BJ (cell line): ENCODE measurements around the gene KRTCAP2. TPM values are rescaled to one million over a fixed set of nuclear protein-coding genes. Genes with fewer than 3 reads are reported as not detected.

Source experiments
- CTCF ChIA-PET: fragments of 350-600 bp; formaldehyde crosslinking; extraction: SDS; loops from one replicate; lab custom pipeline; 2021; ENCODE audit warnings: antibody characterized with exemption, inconsistent platforms; lab: Yijun Ruan, JAX
- POLR2A ChIA-PET: fragments of 300-600 bp; sonication (Branson Sonifier 250); formaldehyde crosslinking; extraction: SDS; loops from one replicate; lab custom pipeline; 2021; ENCODE audit warnings: antibody characterized with exemption; lab: Charles Lee
- DNase-seq: peaks from one replicate; pipeline ENCODE4 v3.0.0-alpha.2; 2011; ENCODE audit warnings: low read depth
- H3K27me3 ChIP-seq: 2 replicates; pipeline ENCODE4 v1.6.0; 2011; ENCODE audit warnings: low read length; ENCODE audit not compliant: control insufficient read depth, insufficient read depth
- H3K36me3 ChIP-seq: 2 replicates; pipeline ENCODE4 v1.5.1; 2011; ENCODE audit warnings: low read length; ENCODE audit not compliant: control insufficient read depth, insufficient read depth
- H3K4me3 ChIP-seq: 2 replicates; pipeline ENCODE4 v1.5.1; 2011; ENCODE audit warnings: low read depth, mild to moderate bottlenecking, control low read depth, low read length
- CTCF ChIP-seq: IDR thresholded peaks from 2 replicates; pipeline ENCODE4 v1.5.1; 2011; ENCODE audit warnings: low read depth, mild to moderate bottlenecking, control low read depth, inconsistent platforms, low read length, moderate library complexity; ENCODE audit not compliant: insufficient read depth
- polyA plus RNA-seq: library from polyadenylated mRNA; depleted of rRNA; stranded (reverse); fragments of >200 nt; gene quantifications from 2 replicates; pipeline ENCODE4 v1.2.3, GENCODE V29; 2011

The KRTCAP2 gene
- polyA plus RNA-seq, 1 experiment, result 225 TPM

DNA sequence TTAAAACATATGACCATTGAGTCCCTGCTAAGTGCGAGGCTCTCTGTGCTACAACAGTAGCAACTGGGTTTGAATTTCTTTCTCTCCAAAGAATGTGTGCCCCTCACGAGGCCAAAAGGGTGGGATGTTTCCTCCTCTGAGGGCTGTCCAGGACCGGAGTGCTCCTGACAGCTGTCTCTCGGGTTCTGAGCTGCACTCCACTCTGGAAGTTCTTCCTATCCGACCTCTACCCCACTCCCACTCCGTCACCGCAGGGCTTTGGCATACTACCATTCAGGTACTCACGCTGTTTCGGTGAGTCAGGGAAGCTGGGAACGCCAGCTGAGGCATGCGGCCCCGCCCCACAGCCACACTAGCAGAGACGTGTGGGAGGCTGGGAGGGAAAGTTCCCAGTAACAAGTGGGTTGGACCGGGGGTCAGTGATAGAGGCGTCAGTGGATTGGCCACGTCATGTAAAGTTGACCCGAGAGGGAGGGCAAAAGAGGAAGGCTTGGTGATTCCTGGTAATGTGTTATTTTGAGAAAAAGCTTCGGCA is 38.2 kb downstream of the KRTCAP2 start:
- ChIA-PET CTCF (interaction anchor here (1.2 to 4.2 kb wide), 6 partner anchors 9 to 49 kb away, joined by 4 to 19 read pairs (median 11); partner anchors contain the start of gene KRTCAP2), POLR2A (interaction anchor here (0.7 kb wide), 1 partner anchor 1149 kb away, joined by 4 read pairs; the partner anchor contains the start of gene RAB13)
- DNase-seq, result peak; percentile 80
- Histone ChIP-seq H3K36me3 (peaks cover 5% of the 10 kb centered on the region), H3K27me3 (peaks cover under 1% of the 10 kb centered on the region; the same call in 1 of the 2 replicates), H3K4me3 (peak overlapping the region; percentile 82)
- no peak for TF ChIP-seq CTCF

GRCh38 chr1:155134322-155134721 is 38.8 kb downstream of the KRTCAP2 start:
- POLR2A ChIA-PET, result interaction anchor here (0.6 to 0.7 kb wide), 2 partner anchors 17 to 1148 kb away, joined by 3 to 4 read pairs; partner anchors contain the start of gene RAB13

GRCh38 chr1:155133799-155134281 is 39.3 kb downstream of the KRTCAP2 start:
- no peak for TF ChIP-seq CTCF
- ChIA-PET CTCF (interaction anchor here (0.9 to 3.2 kb wide), 4 partner anchors 33 to 799 kb away, joined by 3 to 19 read pairs (median 4); no protein-coding TSS in a partner anchor), POLR2A (interaction anchor here (0.6 kb wide), 1 partner anchor 16 kb away, joined by 3 read pairs; no protein-coding TSS in a partner anchor)
- no peak overlapping the region for H3K4me3 ChIP-seq
- H3K27me3 ChIP-seq, result peaks cover 10% of the 10 kb centered on the region
- peaks cover 5% of the 10 kb centered on the region for H3K36me3 ChIP-seq
- DNase-seq, result no peak

More at GRCh38 chr1:155134322-155134721, 38.8 kb downstream of the KRTCAP2 start:
- Histone ChIP-seq H3K4me3 (no peak overlapping the region), H3K27me3 (peaks cover 5% of the 10 kb centered on the region), H3K36me3 (peaks cover 5% of the 10 kb centered on the region)
- no peak for DNase-seq
- no peak for TF ChIP-seq CTCF
- CTCF ChIA-PET, result interaction anchor here (1.2 to 4.2 kb wide), 6 partner anchors 9 to 49 kb away, joined by 4 to 19 read pairs (median 11); partner anchors contain the start of gene KRTCAP2

DNA sequence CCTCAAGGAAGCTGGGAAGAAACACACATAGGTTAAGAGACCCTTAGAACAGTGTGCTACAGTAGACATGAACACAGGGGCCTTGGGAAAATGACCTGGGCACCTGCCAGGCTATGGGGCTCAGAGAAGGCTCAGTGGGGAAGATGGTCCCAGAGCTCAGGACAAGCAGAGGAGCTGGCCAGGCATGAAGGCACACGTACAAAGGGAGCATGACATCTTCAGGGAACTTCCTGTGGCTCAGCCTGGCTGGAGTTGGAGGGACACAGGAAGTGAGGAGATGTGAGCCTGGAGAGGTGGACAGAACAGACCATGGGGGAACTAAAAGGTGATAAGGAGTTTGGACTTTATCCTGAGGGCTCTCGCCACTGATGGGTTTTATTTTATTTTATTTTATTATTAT is 41.2 kb downstream of the KRTCAP2 start:
- Histone ChIP-seq H3K4me3 (no peak overlapping the region), H3K27me3 (peaks cover 26% of the 10 kb centered on the region), H3K36me3 (no peaks in the 10 kb centered on the region; the same call in 1 of the 2 replicates)
- POLR2A ChIA-PET, result no interaction called here
- TF ChIP-seq CTCF, result no peak
- CTCF ChIA-PET, result interaction anchor here (1.1 to 3.4 kb wide), 3 partner anchors 35 to 46 kb away, joined by 3 to 22 read pairs (median 9); no protein-coding TSS in a partner anchor
- no peak for DNase-seq

DNA sequence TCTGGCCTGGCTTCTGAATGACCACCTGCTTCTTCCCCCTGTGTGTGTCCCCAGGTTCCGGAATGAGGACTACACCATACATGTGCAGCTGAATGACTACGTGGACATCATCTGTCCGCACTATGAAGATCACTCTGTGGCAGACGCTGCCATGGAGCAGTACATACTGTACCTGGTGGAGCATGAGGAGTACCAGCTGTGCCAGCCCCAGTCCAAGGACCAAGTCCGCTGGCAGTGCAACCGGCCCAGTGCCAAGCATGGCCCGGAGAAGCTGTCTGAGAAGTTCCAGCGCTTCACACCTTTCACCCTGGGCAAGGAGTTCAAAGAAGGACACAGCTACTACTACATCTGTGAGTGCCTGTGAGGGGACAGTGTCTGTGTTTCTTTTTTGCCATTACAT is 41.8 kb downstream of the KRTCAP2 start:
- no peak for DNase-seq
- TF ChIP-seq CTCF, result no peak
- ChIA-PET CTCF (interaction anchor here (2.6 to 3.4 kb wide), 2 partner anchors 40 to 46 kb away, joined by 9 to 22 read pairs; no protein-coding TSS in a partner anchor), POLR2A (no interaction called here)
- H3K36me3 ChIP-seq, result no peaks in the 10 kb centered on the region
- no peak overlapping the region for H3K4me3 ChIP-seq
- peaks cover 30% of the 10 kb centered on the region for H3K27me3 ChIP-seq
